K562 (cell line): Measurements from ENCODE around the gene ASS1. TPM values are rescaled to one million over a fixed set of nuclear protein-coding genes. Genes with fewer than 3 reads are reported as not detected.

Source experiments
- BCOR ChIP-seq: fragments of 450-650 bp; IDR thresholded peaks from 2 replicates; pipeline ENCODE4 v1.6.1; 2016
- FOSL1 ChIP-seq: fragments of 200-800 bp; sonication (Bioruptor generic); conservative IDR thresholded peaks from 2 replicates; pipeline ENCODE4 v1.6.1; 2016; ENCODE audit warnings: missing genetic modification characterization, missing compliant biosample characterization
- FOXP1 ChIP-seq: sonication (generic); formaldehyde crosslinking; IDR thresholded peaks from 2 replicates; pipeline ENCODE4 v1.8.0; 2022; ENCODE audit warnings: mild to moderate bottlenecking, missing genetic modification reagents
- HDGF ChIP-seq: fragments of 450-650 bp; IDR thresholded peaks from 2 replicates; pipeline ENCODE4 v1.6.1; 2016
- HLTF ChIP-seq: fragments of 450-650 bp; IDR thresholded peaks from 2 replicates; pipeline ENCODE4 v1.6.1; 2016
- JUND ChIP-seq, 2 experiments: IDR thresholded peaks; 2 replicates in 1 of 2; 3 replicates in 1 of 2; pipeline ENCODE4 v1.6.1; 2011; ENCODE audit warnings: borderline replicate concordance in 2 of 2, low read depth in 2 of 2, low read length in 2 of 2, improper control_type of control experiment in 1 of 2, missing biosample characterization in 1 of 2, missing genetic modification characterization in 1 of 2, missing genetic modification reagents in 1 of 2
- KLF1 ChIP-seq: fragments of 450-650 bp; IDR thresholded peaks from 2 replicates; pipeline ENCODE4 v1.6.1; 2016; ENCODE audit warnings: missing genetic modification characterization, missing compliant biosample characterization
- LCOR ChIP-seq: sonication (generic); formaldehyde crosslinking; IDR thresholded peaks from 2 replicates; pipeline ENCODE4 v1.8.0; 2022; ENCODE audit warnings: mild to moderate bottlenecking, missing genetic modification reagents
- NEUROD1 ChIP-seq: fragments of 150-350 bp; IDR thresholded peaks from 2 replicates; pipeline ENCODE4 v1.6.1; 2014; ENCODE audit warnings: borderline replicate concordance, low read length, low read depth; ENCODE audit not compliant: partially characterized antibody
- NFIC ChIP-seq: fragments of 450-650 bp; IDR thresholded peaks from 2 replicates; pipeline ENCODE4 v1.6.1; 2017; ENCODE audit warnings: mild to moderate bottlenecking, inconsistent platforms
- TFE3 ChIP-seq: fragments of 450-650 bp; formaldehyde crosslinking; IDR thresholded peaks from 2 replicates; pipeline ENCODE4 v1.4.0; 2020; ENCODE audit warnings: mild to moderate bottlenecking, mixed read lengths
- THRAP3 ChIP-seq: fragments of 450-650 bp; IDR thresholded peaks from 2 replicates; pipeline ENCODE4 v1.6.1; 2016; ENCODE audit warnings: mild to moderate bottlenecking, inconsistent platforms, borderline replicate concordance
- ZBTB34 ChIP-seq: fragments of 250-450 bp; sonication (Bioruptor Pico); IDR thresholded peaks from 2 replicates; pipeline ENCODE4 v1.8.0; 2021; ENCODE audit warnings: mild to moderate bottlenecking, moderate library complexity
- ZNF174 ChIP-seq: fragments of 250-450 bp; sonication (Bioruptor Pico); IDR thresholded peaks from 2 replicates; pipeline ENCODE4 v1.4.0; 2020; ENCODE audit warnings: mild to moderate bottlenecking
- polyA plus RNA-seq, 8 experiments: library from polyadenylated mRNA; depleted of rRNA in 4 of 8; stranded (reverse) in 5 of 8; unstranded in 3 of 8; fragments of >200 nt; fragmentation: Nextera tagmentation in 2 of 8; fragmentation: Illumina TruSeq in 1 of 8; extraction: Ambion mirVana in 2 of 8; extraction: Trizol in 1 of 8; gene quantifications; 2 replicates each; pipeline versions ENCODE4 v1.2.1 to v1.2.3, GENCODE V29; 2011 to 2014; ENCODE audit warnings: inconsistent platforms in 1 of 8, missing spikeins in 1 of 8
- total RNA-seq, 7 experiments: library from RNA; depleted of rRNA in 6 of 7; stranded (reverse); fragments of >200 nt in 6 of 7; fragmentation: Illumina TruSeq in 2 of 7; extraction: Trizol in 2 of 7; gene quantifications; 2 replicates each; pipeline versions ENCODE4 v1.2.1 to v1.2.3, GENCODE V29; 2011 to 2021; ENCODE audit warnings: low replicate concordance in 1 of 7
- TF ChIP-seq, protein P1 (sequence below): sonication (generic); formaldehyde crosslinking; IDR thresholded peaks from 2 replicates; pipeline ENCODE4 v1.8.0; 2023; ENCODE audit warnings: missing genetic modification reagents, mild to moderate bottlenecking, borderline replicate concordance

Gene ASS1
- total and polyA plus RNA-seq, 9 of the 15 experiments (the other 6 are each of a cell fraction or from before 2014, with no cell fraction given), result 1.5 to 5.7 (median 3.7) TPM

DNA sequence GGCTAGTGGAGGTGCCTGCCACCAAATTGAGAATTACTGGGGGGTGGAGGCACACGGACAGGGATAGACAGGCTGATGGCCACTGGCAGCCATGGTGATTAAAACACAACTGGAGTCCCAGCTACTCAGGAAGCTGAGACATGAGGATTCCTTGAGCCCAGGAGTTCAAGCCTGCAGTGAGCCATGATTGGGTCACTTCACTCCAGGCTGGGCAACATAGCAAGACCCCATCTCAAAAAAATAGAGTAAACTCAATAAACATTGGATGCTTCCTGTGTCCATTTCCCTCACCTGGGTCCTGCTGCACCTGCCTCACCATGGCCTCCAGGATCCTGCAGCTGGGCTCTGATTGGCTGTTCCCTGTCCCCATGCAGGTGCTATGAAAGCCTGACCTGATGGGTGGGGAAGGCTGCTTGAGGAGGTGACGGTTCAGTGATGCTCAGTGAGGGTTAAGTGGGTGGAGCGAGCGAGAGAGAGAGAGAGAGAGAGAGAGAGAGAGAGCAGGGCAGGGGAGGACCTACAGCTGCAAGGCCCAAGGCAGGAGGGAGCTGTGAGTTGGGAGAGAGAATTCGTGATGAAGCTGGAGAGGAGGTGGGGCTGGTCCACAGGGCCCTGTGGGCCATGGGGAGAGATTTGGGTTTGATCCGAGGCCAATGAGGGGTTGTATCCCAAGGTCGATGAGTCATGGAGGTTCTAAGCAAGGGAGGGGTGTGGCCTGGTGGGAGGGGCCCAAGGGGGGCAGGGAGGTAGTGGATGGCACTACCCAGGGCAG, 97.9 kb downstream of the ASS1 start (continued):
- TF ChIP-seq TFE3 (CRISPR knock-in tag) (no peak), THRAP3 (no peak), JUND (IDR thresholded peaks at IDR 0.05; ENCODE audit: borderline replicate concordance, low read depth, low read length) (peak; percentile 62; the same call in 1 of the 2 replicates), JUND (tag; IDR thresholded peaks at IDR 0.05; ENCODE audit: borderline replicate concordance, low read depth, low read length) (peak; percentile 57; the same call in 1 of the 3 replicates), ZBTB34 (CRISPR knock-in tag) (no peak), LCOR (peak; percentile 32; the same call in 1 of the 2 replicates), ZNF174 (CRISPR knock-in tag) (no peak), HLTF (0 out of 2 replicates have a peak, but pooled peaks have one; percentile 53), BCOR (peak; percentile 13; the same call in 1 of the 2 replicates), FOXP1 (no peak), NFIC (0 out of 2 replicates have a peak, but pooled peaks have one; percentile 14), KLF1 (tag) (0 out of 2 replicates have a peak, but pooled peaks have one; percentile 21), NEUROD1 (peak; percentile 18), HDGF (peak; percentile 34; the same call in 1 of the 2 replicates), FOSL1 (tag) (peak; percentile 77)
- TF ChIP-seq, protein P1, sequence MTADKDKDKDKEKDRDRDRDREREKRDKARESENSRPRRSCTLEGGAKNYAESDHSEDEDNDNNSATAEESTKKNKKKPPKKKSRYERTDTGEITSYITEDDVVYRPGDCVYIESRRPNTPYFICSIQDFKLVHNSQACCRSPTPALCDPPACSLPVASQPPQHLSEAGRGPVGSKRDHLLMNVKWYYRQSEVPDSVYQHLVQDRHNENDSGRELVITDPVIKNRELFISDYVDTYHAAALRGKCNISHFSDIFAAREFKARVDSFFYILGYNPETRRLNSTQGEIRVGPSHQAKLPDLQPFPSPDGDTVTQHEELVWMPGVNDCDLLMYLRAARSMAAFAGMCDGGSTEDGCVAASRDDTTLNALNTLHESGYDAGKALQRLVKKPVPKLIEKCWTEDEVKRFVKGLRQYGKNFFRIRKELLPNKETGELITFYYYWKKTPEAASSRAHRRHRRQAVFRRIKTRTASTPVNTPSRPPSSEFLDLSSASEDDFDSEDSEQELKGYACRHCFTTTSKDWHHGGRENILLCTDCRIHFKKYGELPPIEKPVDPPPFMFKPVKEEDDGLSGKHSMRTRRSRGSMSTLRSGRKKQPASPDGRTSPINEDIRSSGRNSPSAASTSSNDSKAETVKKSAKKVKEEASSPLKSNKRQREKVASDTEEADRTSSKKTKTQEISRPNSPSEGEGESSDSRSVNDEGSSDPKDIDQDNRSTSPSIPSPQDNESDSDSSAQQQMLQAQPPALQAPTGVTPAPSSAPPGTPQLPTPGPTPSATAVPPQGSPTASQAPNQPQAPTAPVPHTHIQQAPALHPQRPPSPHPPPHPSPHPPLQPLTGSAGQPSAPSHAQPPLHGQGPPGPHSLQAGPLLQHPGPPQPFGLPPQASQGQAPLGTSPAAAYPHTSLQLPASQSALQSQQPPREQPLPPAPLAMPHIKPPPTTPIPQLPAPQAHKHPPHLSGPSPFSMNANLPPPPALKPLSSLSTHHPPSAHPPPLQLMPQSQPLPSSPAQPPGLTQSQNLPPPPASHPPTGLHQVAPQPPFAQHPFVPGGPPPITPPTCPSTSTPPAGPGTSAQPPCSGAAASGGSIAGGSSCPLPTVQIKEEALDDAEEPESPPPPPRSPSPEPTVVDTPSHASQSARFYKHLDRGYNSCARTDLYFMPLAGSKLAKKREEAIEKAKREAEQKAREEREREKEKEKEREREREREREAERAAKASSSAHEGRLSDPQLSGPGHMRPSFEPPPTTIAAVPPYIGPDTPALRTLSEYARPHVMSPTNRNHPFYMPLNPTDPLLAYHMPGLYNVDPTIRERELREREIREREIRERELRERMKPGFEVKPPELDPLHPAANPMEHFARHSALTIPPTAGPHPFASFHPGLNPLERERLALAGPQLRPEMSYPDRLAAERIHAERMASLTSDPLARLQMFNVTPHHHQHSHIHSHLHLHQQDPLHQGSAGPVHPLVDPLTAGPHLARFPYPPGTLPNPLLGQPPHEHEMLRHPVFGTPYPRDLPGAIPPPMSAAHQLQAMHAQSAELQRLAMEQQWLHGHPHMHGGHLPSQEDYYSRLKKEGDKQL, result no peak
